Osteocyte (in vitro differentiated cells): ENCODE results near the gene BCL2. TPM values are rescaled to one million over a fixed set of nuclear protein-coding genes. Genes with fewer than 3 reads are reported as not detected.

Experiments used
- DNase-seq: peaks from one replicate; pipeline ENCODE4 v3.0.0; 2021; ENCODE audit warnings: mixed read lengths; ENCODE audit not compliant: unreplicated experiment; ENCODE audit errors: extremely low spot score
- H3K27ac Mint-ChIP-seq: one replicate; pipeline ENCODE4 v1.8.0; 2021; ENCODE audit warnings: mild to moderate bottlenecking, mixed read lengths; ENCODE audit not compliant: unreplicated experiment
- H3K27me3 Mint-ChIP-seq: one replicate; pipeline ENCODE4 v1.8.0; 2021; ENCODE audit warnings: mixed read lengths; ENCODE audit not compliant: unreplicated experiment
- H3K36me3 Mint-ChIP-seq: one replicate; pipeline ENCODE4 v1.8.0; 2021; ENCODE audit warnings: mixed read lengths; ENCODE audit not compliant: unreplicated experiment
- H3K4me1 Mint-ChIP-seq: one replicate; pipeline ENCODE4 v1.8.0; 2021; ENCODE audit warnings: mixed read lengths; ENCODE audit not compliant: unreplicated experiment
- H3K4me3 Mint-ChIP-seq: one replicate; pipeline ENCODE4 v1.8.0; 2021; ENCODE audit warnings: mild to moderate bottlenecking, moderate library complexity, mixed read lengths; ENCODE audit not compliant: unreplicated experiment
- H3K9me3 Mint-ChIP-seq: one replicate; pipeline ENCODE4 v1.8.0; 2021; ENCODE audit warnings: mixed read lengths; ENCODE audit not compliant: unreplicated experiment
- CTCF ChIP-seq: fragments of 200-600 bp; sonication (generic); IDR thresholded peaks from 2 replicates; pipeline ENCODE4 v1.5.0; 2021; ENCODE audit warnings: antibody characterized with exemption, mild to moderate bottlenecking, moderate library complexity
- total RNA-seq: library from RNA; stranded (reverse); gene quantifications from 2 replicates; pipeline ENCODE4 v1.2.1, GENCODE V29; 2021

The BCL2 gene
- total RNA-seq, 1 donor from 2014 or later: 3.2 TPM

GRCh38 chr18:63207835-63208234 is 111.7 kb downstream of the BCL2 start:
- no peak for DNase-seq
- no peaks in the 10 kb centered on the region for H3K4me1 Mint-ChIP-seq
- no peaks in the 10 kb centered on the region for H3K27me3 Mint-ChIP-seq
- H3K36me3 Mint-ChIP-seq: no peaks in the 10 kb centered on the region
- H3K27ac Mint-ChIP-seq: no peak overlapping the region
- H3K4me3 Mint-ChIP-seq: no peak overlapping the region
- TF ChIP-seq CTCF: no peak
- no peaks in the 10 kb centered on the region for H3K9me3 Mint-ChIP-seq

- Mint-ChIP-seq H3K9me3 (no peaks in the 10 kb centered on the region), H3K27ac (no peak overlapping the region), H3K36me3 (no peaks in the 10 kb centered on the region), H3K27me3 (no peaks in the 10 kb centered on the region), H3K4me1 (no peaks in the 10 kb centered on the region), H3K4me3 (no peak overlapping the region)
- DNase-seq: no peak
- TF ChIP-seq CTCF: no peak
Observed at GRCh38 chr18:63207143-63207790, 112.3 kb downstream of the BCL2 start.

GRCh38 chr18:63206433-63207142 is 113.0 kb downstream of the BCL2 start:
- TF ChIP-seq CTCF: no peak
- Mint-ChIP-seq H3K36me3 (no peaks in the 10 kb centered on the region), H3K27me3 (no peaks in the 10 kb centered on the region), H3K9me3 (no peaks in the 10 kb centered on the region), H3K27ac (no peak overlapping the region), H3K4me3 (no peak overlapping the region), H3K4me1 (no peaks in the 10 kb centered on the region)
- no peak for DNase-seq

- Mint-ChIP-seq H3K9me3 (no peaks in the 10 kb centered on the region), H3K4me1 (no peaks in the 10 kb centered on the region), H3K27ac (no peak overlapping the region), H3K27me3 (no peaks in the 10 kb centered on the region), H3K36me3 (no peaks in the 10 kb centered on the region), H3K4me3 (no peak overlapping the region)
- TF ChIP-seq CTCF: no peak
- no peak for DNase-seq
Observed at GRCh38 chr18:63205791-63206252, 113.7 kb downstream of the BCL2 start.

- Mint-ChIP-seq H3K4me3 (no peak overlapping the region), H3K27ac (no peak overlapping the region), H3K9me3 (no peaks in the 10 kb centered on the region), H3K27me3 (no peaks in the 10 kb centered on the region), H3K36me3 (no peaks in the 10 kb centered on the region), H3K4me1 (no peaks in the 10 kb centered on the region)
- no peak for DNase-seq
- TF ChIP-seq CTCF: no peak
Observed at GRCh38 chr18:63203497-63203896, 116.1 kb downstream of the BCL2 start.
